GM19395 (cell line): ENCODE data around the gene BLVRA.
"Not testable (repeated sequence)": the region's sequence is repeated elsewhere in the genome, so short reads cannot be mapped to it uniquely, and the experiment has no call there.

Source experiments
- ATAC-seq: cut with Tn5 transposase; IDR thresholded peaks from one replicate; pipeline ENCODE4 v1.9.1; 2021; ENCODE audit warnings: mild to moderate bottlenecking, moderate library complexity; ENCODE audit not compliant: unreplicated experiment

BLVRA gene

DNA sequence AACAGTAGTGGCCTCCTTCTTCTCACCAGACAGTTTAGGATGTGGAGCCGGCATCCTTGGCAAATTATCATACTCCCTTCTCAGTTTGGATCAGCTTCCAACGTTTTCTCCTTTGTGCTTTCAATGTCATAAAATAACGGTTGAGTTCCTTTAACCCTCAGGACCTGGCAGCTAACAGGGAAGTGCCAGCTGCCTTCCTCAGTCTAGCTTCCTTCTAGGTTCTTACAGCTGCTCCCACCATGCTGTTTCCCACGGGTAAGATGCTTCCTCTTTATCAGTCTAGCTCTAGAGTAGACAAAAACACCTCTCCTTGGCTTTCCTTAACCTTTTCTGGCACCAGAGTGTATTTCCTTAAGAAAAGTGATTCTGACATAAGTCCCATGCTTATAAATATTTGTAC is 33.2 kb downstream of the BLVRA start:
- no peak for ATAC-seq

GRCh38 chr7:43792471-43793150 is 34.1 kb downstream of the BLVRA start:
- no peak for ATAC-seq

DNA sequence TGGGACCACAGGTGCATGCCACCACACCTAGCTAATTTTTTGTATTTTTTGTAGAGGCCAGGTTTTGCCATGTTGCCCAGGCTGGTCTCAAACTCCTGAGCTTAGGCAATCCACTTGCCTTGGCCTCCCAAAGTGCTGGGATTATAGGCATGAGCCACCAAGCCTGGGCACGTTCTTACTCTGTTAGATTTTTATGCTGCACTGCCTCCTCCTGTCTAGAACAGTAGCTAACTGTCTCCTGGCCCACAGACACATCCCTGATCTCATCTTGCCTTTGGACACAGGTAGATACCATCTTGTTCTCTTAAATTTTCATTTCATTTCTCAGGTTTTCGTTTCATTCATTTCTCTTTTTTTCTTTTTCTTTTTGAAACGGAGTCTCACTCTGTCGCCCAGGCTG is 41.1 kb downstream of the BLVRA start:
- no peak for ATAC-seq

DNA sequence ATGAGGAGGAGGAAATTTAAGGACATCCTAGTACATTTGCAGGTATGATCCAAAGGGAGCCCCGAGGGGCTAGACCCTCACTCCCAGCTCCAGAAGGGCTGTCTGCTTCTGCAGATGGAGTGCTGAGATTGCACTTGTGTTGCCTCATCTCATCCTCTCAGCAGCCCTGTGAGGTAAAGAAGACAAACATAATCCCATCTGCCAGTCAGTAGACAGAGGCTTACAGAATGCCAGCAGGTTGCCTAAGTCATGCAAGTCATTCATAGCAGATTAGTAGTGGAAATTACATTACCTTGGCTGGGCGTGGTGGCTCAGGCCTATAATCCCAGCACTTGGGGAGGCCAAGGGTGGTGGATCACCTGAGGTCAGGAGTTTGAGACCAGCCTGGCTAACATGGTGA is 45.4 kb downstream of the BLVRA start:
- ATAC-seq = no peak

- ATAC-seq = no peak
Observed at GRCh38 chr7:43808410-43808809, 49.9 kb downstream of the BLVRA start.

DNA sequence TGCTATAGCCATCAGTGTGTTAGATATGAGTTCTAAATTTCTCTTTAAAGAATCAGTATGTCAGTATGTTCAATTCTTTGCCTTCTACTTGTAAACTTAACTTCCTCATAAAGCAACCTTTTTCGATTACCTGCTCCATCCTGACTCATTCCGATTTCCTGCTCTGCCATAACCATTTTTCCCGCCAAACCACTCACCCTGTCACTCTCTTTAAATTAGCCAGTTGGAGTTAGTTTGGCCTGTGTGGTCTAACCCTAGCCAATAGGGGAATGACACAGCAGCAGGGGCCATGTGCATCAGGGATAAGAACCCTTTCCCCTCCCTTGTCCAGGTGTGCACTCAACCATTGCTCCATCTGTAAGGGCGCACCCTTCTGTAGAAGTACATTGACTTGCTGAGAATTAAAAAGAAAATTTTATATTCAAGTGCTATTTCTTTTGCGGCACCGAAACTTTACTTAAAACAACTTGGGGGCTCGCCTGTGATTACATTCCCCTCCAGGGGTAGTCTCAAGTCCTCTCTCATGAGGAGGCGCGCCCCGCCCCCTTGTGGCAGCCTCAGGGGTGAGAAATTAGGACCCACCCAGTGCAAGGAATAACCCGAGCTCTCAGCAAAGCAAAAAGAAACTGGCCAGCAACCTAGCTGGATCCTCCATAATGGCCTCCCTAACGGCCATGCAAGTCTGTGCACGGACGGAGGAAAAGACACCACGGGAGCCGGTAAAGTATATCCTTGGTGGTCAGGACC is 51.9 kb downstream of the BLVRA start:
- not testable (repeated sequence) for ATAC-seq

GRCh38 chr7:43815373-43815772 is 56.9 kb downstream of the BLVRA start:
- ATAC-seq = no peak

- ATAC-seq = not testable (repeated sequence)
Observed at GRCh38 chr7:43816046-43816797, 57.7 kb downstream of the BLVRA start.

DNA sequence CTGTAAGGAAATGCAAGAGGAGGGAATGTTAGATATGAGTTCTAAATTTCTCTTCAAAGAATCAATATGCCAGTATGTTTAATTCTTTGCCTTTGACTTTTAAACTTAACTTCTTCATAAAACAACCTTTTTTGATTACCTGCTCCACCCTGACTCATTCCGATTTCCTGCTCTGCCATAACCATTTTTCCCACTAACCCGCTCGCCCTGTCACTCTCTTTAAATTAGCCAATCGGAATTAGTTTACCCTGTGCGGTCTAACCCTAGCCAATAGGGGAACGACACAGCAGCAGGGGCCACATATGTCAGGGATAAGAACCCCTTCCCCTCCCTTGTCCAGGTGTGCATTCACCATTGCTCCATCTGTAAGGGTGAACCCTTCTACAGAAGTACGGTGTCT is 64.9 kb downstream of the BLVRA start:
- not testable (repeated sequence) for ATAC-seq

- ATAC-seq = no peak
Observed at GRCh38 chr7:43823941-43824340, 65.5 kb downstream of the BLVRA start.

DNA sequence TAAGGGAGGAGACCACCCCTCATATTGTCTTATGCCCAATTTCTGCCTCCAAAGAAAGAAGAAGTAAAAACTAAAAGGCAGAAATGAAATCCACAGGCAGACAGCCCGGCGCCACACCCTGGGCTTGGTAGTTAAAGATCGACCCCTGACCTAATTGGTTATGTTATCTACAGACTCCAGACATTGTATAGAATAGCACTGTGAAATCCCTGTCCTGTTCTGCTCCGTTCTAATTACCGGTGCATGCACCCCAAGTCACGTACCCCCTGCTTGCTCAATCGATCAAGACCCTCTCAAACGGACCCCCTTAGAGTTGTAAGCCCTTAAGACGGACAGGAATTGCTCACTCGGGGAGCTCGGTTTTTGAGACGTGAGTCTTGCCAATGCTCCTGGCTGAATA is 66.0 kb downstream of the BLVRA start:
- ATAC-seq = not testable (repeated sequence)

DNA sequence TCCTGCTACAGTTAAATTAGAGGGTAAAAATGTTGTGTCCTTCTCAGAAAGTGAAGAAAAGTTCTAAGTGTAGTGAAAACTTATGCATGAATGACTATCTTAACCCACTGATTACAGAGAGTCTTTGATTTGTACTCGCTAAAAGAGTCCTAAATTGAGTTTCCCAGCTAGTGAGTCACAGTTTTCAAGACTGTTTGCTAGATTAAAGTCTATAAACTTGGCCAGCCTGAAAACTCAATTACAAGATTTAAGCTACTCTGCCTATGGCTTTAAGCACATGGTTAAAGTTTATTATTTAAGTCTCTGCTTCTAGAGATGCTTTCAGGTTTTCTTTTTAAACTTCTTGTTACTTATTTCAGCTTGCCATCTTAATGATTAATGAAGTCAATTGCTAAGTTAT is 66.5 kb downstream of the BLVRA start:
- no peak for ATAC-seq

DNA sequence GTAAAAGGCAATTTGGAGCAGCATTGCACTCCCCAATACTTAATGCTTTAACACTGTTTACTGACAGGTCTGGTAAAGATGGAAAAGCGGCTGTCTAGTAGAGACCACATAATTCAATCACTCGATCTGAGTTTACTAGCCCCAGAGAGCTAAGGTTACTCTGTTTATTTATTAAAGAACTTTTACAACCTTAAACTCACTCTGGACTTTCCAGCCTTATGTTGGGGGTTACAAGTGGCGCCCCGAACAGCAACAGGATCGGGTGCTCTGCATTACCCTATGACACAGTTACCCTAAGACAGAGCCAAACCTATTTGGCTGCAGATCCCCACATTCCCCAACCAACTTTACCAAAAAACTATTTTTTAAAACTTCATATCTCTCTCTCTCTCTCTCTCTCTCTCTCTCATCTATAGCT is 66.9 kb downstream of the BLVRA start:
- no peak for ATAC-seq

DNA sequence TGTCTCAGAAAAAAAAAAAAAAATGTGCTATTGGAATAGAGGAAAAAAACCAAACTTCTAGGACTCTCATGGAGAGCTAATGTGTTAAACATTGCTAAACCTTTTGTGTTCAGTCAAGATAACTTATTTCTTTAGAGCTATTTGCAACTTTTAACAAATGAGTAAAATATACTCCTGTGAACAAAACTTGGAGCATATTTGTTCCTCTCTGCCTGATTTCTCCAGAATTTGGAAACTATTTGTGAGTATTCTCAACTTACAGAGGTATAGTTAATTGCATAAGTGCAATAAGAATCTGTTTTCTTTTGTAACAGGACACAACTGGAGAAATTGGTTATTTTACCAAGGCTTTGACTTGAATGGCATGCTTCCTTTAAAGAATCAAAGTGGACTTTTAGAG is 72.4 kb downstream of the BLVRA start:
- ATAC-seq = not testable (repeated sequence)

DNA sequence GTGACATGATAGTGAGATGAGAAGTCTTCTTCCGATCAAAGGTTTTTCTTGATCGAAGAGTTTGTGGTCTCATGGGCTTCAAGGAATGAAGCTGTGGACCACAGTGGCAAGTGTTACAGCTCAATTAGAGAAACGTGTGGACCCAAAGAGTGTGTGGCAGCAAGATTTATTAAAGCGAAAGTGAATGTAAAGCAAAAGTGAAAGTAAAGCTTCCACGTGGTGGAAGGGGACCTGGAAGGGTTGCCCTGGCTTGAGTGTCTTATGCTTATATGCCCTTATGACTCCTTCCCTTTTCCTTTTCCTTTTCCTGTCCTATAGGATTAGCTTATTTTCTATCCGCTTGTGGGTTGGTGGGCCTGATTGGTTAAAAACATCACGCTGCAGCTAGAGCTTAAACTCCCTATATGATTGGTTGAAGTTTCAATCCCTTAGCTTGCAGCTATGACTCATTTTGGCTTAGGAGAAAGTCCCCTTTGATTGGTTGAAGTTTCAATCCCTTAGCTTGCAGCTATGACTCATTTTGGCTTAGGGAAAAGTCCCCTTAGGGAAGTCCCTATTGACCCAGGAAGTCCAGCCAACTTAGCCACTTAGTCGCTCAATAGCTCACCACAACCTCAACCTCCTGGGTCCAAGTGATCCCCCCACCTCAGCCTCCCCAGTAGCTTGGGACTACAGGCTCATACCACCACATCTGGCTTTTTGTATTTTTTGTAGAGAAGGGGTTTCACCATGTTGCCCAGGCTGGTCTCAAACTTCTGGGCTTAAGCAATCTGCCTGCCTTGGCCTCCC is 76.2 kb downstream of the BLVRA start:
- ATAC-seq = peak; percentile 62

DNA sequence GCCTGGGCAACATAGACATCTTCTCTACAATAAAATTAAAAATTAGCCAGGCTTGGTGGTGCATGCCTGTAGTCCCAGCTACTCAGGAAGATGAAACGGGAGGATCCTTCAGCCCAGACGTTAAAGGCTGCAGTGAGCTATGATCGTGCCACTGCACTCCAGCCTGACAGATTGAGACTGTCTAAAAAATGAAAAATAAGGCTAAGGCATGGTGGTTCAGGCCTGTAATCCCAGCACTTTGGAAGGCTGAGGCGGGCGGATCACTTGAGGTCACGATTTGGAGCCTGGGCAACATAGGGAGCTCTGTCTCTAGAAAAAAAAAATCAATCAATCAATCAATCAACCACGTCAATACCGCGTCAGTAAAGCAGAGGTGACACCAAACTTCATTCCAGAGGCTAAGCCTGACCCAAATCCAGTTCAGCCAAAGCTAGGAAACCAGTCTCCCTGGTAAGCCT is 79.8 kb downstream of the BLVRA start:
- no peak for ATAC-seq

- no peak for ATAC-seq
Observed at GRCh38 chr7:43843296-43843695, 84.8 kb downstream of the BLVRA start.

DNA sequence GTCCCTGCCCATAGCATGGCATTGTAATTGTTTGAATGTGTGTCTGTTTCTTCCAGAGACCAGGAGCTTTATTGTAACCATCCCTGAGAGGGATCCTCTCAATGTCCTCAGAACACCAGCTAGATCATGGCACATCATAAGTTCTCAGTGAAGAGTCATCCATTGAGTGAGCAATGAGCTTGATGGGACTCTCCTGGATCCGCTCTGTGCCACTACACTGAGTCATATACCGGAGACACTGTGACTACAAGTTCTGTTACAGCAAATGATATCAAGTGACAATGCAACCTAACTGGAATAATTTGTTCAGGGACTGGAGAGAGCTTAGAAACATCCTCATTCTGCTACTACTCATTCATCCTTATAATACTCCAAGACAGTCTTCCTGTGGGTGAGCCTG is 85.8 kb downstream of the BLVRA start:
- no peak for ATAC-seq

DNA sequence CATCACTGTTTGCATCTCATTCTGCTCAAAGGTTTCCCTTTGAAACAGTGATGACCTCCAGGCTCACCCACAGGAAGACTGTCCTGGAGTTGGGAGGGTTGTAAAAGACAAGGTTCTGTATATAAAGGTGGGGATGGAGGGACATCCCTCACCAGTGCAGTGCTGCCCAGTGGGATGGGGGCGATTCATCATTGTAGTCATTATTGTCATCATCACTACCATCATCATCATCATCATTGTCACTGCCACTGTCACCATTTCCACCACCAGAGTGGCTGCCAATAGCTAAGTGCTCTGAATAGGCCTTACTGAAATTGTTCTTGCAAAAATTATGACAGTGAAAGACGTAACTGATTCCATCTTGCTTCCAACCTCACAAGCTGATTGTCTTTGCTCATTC is 86.2 kb downstream of the BLVRA start:
- no peak for ATAC-seq

DNA sequence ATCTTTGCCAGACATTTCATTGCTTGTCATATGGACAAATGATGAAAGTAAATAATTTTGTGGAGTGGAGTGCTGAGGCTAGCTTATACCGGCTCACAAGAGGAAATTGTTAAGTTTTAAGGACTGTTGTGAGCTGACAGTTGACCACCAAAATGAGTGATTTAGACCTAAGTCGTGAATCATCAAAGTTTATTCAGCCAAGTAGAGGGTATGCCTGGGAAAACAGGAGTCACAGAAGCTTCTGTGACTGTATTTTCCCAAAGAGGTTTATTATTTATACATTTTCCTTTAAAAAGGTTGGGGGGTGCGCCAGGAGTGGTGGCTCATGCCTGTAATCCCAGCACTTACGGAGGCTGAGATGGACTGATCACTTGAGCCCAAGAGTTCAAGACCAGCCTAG is 89.0 kb downstream of the BLVRA start:
- ATAC-seq = no peak

DNA sequence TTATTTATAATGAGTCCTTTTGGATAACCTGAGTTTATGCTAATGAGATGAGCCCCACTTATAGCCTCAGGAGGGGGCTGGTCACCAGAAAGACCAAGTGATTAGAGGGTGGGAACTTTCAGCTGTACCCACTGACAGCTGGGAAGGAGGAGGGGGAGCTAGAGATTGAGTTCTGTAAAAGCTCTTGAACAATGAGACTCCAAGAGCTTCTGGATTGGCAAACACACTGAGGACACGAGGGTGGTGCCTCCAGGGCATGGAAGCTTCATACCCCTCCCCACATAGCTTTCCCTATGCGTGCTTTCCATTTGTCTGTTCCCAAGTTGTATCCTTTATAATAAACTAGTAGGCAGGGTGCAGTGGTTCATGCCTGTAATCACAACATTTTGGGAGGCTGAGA is 90.6 kb downstream of the BLVRA start:
- no peak for ATAC-seq
